ENCODE data around the gene MPC1. TPM values are rescaled to one million over a fixed set of nuclear protein-coding genes. Genes with fewer than 3 reads are reported as not detected.
"Not testable (repeated sequence)": the region's sequence is repeated elsewhere in the genome, so short reads cannot be mapped to it uniquely, and the experiment has no call there.

MPC1 gene
- total RNA-seq, 1 donor from 2014 or later: 55.9 TPM

DNA sequence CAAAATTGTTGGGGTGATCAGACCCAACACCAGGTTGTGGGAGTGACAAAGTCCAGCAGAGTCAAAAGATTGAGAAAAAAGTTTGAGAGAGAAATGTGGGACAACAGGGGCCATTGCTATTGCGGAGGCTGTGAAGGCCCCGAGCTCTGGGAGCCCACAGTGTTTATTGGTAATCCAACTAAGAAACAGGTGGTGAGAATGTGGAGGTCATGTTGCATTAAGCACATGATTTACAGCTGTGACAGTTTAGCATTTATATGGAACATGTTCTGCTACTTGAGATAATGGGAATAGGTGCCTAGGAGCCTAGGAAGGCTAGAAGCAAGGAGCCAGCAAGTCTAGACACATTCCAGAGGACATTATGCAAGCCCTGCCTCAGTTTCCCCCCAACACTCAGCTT, 37.8 kb downstream of the MPC1 start:
- DNase-seq: not testable (repeated sequence)

GRCh38 chr6:166344240-166344639, 38.5 kb downstream of the MPC1 start:
- no peak for DNase-seq

DNA sequence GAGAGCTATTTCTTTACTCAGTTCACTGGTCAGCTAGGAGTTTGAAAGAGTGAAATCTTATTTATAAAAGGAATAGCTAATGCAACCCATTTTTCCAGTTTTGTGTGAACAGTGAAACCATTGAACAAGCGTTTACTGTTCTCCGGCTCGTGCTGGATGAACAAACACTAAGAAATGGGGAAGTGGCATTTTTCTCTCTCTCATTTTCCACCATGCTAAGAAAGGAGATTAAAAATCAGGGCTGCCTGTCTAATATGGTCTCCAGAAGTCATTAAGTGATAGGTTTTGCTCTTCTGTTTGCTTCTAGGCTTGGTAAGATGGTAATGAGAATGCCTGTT, 39.6 kb downstream of the MPC1 start:
- no peak for DNase-seq

DNA sequence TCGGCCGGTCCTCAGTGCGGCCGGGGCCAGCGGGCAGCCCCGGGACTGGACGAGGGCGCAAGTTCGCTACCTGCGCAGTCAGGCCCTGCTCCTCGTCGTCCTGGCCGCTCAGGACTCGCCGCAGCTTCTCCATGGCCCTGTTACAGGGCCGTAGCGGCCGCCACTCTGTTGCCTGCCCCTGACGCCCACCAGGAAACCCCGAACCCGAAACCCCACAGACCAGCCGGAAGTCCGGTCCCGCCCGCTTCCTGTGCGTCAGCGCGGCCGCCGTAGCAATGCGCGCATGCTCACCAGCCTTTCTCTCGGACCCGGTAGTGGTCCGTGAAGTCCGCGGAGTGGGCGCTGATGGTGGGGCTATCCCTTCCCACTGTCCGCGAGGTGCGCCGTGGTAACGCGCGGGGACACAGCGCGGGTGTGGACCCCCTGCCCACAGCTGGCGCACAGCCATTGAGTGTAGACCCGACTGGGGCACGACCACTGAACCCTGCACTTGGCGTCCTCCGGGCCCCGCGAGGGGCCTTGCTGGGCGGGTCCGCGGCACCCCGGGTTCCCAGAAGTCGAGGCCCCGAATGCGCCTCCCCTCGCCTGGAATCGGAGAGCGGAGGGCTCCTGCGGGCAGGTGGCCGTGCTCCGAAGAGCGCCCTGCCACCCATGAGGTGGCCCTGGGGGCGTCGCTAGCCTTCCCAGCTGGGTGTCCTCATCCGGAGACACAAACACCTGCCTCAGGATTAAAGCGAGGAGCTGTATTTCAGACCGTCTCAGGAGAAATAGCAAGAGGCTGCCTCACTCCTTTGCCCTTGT, 40.2 kb downstream of the MPC1 start, which contains the start of gene SFT2D1:
Gene SFT2D1, minus strand, starts transcription at position 197 of the 801 bp plus-strand sequence. Its CDS starts 64 bp downstream, at position 133.
- peak; percentile 58 for DNase-seq

- DNase-seq: no peak
Measured at GRCh38 chr6:166341977-166342348, 40.8 kb downstream of the MPC1 start.

GRCh38 chr6:166341464-166341863, 41.3 kb downstream of the MPC1 start:
- no peak for DNase-seq

DNA sequence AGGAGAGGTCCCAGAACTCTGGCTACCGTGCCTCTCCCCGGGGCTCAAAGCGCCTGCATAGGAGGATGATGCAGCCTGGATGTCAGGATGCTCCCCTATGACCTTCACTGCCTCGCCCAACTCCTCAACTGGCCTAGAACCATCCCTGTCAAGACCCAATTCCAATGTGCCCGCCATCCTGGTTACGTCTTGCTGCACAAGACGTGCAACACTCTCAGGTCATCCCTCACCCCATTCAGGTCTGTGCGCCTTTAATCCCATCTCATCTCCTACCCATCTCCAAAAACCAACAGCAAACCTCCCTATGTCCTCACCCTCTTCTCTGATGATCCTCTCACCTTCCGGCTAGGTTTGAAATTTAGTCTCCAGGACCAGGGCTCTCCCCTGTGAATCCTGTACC, 43.9 kb downstream of the MPC1 start:
- DNase-seq: no peak

GRCh38 chr6:166336847-166337246, 45.9 kb downstream of the MPC1 start:
- DNase-seq: no peak

DNA sequence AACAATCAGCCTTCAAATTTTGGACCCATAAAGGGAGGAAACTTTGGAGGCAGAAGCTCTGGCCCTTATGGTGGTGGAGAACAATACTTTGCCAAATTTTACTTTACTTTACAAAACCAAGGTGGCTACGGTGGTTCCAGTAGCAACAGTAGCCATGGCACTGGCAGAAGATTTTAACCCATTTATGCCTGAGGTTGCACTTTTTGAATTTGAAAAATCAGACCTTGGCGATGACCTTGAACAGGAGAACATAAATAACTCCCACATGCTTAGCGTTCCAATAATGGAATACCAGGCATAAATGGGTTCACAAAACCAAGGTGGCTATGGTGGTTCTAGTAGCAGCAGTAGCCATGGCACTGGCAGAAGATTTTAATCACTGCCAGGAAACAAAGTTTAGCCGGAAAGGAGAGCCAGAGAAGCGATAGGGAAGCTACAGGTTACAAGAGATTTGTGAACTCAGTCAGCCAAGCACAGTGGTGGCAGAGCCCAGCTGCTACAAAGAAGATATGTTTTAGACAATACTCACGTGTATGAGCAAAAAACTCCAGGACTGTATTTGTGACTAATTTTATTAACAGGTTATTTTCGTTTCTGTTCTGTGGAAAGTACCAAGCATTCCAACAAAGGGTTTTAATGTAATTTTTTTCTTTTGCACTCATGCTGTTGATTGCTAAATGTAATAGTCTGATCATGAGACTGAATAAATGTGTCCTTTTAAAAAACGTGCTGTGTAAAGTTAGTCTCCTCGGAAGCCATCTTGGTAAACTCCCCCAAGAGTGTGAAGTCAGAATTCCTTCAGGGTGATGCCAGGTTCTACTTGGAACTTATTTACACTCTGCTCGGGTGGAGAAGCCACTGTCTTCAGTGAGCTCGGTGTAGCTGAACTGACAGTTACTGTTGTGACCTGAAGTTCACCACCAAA, 47.1 kb downstream of the MPC1 start:
- no peak for DNase-seq

GRCh38 chr6:166334878-166335277, 47.9 kb downstream of the MPC1 start:
- no peak for DNase-seq

DNA sequence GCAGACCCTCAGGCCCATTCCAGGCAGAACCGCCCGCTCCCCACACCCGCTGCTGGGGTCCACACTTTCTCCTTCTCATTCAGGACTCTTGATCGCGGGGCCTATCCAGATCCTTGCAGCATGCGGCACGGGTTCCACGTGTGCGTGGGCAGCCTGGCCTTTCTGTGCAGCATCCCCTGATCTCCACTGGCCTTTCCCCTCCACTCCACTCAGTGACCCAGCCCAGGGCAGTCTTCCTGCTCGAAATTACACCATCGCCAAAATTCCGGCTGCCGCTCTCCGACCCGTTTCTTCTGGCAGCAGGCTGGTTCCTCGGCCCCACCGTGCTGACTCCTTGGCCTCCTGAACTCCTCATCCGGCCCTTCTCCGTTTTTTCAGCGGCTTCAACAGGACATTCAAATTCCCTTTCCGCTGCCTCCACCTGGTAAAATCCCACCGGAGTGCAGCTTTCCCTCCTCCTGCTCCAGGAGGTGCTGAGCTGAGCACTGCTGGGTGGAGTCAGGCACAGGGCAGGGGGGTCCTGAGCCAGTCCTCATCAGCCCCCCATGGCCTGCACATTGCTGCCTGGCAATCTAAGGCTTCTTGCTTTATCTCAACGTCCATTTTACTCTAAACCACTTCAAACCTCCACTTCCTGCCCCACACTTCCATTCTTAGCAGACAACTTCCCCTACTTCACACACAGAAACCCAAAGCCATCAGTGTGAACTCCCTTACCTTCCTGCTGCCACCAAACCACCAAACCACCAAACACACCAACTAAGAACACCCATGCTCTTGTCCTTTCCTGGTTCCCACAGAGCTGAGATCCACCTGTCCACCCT, 49.4 kb downstream of the MPC1 start:
- DNase-seq: no peak

DNA sequence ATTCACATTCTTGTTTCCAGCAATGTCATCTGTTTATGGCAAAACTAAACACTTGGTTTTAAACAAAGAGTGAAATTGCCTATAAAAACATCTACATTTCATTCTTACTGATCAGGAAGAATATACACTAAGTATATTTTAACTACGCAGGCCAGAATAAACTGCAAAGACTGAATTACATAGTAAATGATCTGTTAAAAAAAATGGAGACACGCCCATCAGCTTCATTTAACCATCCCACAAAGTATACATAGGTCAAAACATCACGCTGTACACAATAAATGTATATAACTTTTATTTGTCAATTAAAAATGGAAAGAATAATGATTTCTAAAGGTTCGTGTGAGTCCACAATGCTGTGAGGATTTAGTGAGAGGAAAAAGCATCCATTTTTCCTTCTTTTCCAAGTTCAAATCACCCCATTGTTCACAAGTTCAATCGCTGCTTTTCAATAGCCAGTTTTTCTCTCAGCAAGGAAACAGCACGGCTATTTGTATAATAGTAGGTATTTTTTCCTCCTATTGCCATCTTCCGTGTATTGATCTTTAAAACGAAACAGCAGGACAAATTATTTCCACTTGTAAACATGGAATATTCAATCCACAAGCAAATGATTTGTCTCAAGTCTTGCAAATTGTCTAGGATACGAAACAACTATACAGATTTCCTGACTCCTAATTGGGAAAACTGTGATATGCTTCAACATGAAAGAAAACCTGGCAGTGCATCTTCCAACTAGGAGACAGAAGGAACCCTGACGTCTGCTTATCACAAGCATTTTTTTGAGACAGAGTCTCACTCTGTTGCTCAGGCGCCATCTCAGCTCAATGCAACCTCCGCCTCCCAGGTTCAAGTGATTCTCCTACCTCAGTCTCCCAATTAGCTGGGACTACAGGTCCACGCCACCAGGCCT, 51.0 kb downstream of the MPC1 start:
- DNase-seq: no peak

- DNase-seq: no peak
Measured at GRCh38 chr6:166330612-166331011, 52.1 kb downstream of the MPC1 start.

- no peak for DNase-seq
Measured at GRCh38 chr6:166325383-166326042, 57.2 kb downstream of the MPC1 start.

GRCh38 chr6:166323395-166323794, 59.3 kb downstream of the MPC1 start:
- no peak for DNase-seq

DNA sequence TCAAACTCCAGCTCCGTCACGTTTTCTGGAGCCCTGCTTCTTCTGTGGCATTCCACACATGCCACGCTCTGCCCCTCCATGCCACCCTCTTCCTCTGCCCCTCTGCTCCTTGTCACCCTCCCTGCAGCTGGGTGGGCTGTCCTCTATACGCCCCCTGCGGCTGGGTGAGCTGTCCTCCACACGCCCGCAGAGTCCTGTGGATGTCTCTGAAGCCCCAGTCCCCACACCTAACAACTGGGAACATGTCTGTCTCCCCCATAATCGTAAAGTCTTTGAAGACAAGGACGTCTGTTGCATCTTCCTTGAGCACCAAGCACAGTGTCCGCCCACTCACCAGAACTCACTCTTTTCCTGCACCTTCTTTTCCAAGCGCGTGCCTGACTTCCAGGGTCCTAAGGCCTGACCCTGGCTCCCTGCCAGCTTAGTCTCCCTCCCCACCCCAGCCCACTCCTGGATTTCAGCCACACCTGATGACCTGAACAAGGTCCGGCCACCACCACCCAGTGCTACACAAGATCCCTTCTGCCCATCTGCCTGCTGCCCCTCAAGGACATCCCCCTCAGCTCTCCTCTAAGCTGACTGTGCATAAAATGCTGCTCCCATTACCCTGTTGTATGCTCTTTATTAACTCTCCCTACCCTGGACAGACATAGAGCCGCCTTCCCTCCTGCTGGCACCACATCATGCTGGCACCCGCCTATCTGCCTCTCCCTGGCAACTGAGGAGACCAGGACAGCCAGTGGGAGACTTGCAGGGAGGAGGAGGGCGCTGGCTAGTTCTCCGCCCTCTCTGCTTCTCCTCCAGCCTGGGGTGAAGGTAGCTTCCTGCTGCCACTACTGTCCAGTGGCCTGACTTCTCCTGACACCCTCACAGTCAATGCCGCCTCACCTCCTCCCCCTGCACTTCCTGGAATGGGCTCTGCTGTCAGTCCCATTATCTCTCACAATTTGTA, 63.8 kb downstream of the MPC1 start:
- DNase-seq: no peak

DNA sequence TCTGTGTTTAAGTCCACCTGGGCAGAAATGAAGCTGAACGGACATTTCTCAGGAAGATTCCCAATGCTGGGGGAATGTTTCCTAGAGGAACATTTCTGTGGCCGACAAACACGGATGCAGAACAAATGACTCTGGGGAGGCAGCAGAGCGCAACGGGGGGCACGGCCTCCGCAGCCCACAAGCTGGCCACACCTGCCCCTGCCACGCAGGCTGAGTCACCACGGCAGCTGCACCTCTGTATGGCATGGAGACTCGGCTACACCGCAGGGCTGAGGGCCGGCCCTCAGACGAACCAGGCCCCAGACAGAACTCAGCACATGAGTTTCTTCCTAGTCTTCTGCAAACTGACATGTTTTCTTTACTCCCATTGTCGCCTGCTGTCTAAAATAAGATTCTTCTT, 64.5 kb downstream of the MPC1 start:
- DNase-seq: no peak

DNA sequence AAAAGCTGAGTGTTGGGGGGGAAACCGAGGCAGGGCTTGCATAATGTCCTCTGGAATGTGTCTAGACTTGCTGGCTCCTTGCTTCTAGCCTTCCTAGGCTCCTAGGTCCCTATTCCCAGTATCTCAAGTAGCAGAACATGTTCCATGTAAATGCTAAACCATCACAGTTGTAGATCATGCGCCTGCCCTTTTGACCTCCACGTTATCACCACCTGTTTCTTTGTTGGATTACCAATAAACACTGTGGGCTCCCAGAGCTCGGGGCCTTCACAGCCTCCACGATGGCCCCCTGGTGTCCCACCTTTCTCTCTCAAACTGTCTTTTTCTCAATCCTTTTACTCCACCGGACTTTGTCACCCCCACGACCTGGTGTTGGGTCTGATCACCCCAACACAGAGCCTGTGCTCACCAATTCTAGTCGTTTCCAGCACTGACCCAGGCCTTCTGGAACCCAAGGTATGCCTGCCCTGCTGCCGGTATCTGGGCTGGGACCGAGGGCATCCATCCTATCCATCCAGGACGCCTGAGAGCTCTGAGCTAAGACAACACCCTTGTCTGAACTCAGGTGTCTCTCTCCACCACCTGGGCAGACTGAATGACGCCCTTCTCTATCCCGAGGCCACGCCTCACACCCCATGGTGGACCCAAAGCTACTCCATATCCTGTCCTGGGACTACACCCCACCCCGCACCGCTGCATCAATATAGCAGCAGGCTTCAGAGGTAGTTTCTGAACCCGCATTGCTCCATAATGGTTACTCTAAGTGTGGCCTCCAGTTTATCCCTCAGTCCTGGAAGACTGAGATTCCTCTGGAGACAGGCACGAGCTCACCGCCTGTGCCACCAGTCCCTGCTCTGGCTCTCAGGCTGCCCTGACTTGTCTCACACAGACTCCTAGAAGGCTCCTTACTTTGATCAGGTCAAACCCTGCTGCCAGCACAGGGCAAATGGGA, 65.2 kb downstream of the MPC1 start:
- no peak for DNase-seq

All from skin of body (tissue), 2 donors.